NCI-H446 (cell line): ENCODE data around the gene ANXA4.

ENCODE experiments used
- DNase-seq, 2 experiments: peaks; one replicate each; lab custom pipeline; 2025; lab: John Stamatoyannopoulos, UW

ANXA4 gene

DNA sequence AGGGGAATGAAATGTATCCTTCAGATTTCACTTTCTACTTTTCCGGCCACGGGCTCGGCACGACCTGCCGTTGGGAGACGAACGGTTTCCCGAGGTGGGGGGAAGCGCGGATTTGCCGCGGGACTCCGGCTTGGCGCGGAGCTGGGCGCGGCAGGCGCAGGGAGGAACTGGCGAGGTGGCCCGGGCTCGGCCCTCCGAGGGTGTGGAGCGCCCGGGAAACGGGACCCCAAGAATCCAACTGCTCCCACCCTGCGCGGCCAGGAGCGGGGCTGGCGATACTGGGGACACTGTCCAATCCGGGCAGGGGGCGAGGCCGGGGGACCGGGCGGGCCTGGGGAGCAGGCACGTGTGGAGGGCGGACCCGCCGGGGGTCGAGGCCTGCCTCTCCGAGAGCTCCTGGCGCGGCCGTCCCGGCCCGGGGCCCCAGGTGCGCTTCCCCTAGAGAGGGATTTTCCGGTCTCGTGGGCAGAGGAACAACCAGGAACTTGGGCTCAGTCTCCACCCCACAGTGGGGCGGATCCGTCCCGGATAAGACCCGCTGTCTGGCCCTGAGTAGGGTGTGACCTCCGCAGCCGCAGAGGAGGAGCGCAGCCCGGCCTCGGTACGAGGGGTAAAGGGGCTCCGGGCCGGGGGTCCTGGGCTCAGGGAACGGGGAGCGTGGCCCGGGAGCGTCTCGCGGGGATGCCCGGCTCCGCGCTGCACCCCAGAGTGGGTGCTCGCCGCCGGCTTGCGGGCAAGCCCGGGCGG lies at the start of gene ANXA4:
Gene ANXA4, plus strand, starts transcription at position 560 of the 747 bp plus-strand sequence. CDS start 39,432 bp downstream, outside the sequence.
- DNase-seq, result peak in 1 of 2 experiments; percentile 40

DNA sequence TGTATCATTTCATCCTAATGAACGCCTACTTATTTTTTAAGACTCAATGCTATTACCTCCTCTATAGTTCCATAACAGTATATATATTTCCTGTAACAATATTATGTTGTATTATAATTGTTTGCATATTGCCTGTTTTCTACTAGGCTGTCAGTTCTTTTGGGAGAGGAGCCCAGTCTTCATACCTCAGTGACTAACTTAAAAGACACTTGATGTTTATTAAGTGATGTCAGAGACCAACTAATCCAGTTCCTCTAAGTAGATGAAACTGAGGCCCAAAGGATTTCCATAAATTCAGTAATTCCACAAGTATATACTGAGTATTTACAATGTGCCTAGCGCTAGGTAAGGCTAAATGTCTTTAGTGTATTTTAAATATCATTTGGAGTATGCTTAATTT lies 49.5 kb upstream of the ANXA4 start:
- no peak for DNase-seq

- DNase-seq, result no peak
These were observed 48.7 kb upstream of the ANXA4 start for GRCh38 chr2:69693059-69693774.

DNA sequence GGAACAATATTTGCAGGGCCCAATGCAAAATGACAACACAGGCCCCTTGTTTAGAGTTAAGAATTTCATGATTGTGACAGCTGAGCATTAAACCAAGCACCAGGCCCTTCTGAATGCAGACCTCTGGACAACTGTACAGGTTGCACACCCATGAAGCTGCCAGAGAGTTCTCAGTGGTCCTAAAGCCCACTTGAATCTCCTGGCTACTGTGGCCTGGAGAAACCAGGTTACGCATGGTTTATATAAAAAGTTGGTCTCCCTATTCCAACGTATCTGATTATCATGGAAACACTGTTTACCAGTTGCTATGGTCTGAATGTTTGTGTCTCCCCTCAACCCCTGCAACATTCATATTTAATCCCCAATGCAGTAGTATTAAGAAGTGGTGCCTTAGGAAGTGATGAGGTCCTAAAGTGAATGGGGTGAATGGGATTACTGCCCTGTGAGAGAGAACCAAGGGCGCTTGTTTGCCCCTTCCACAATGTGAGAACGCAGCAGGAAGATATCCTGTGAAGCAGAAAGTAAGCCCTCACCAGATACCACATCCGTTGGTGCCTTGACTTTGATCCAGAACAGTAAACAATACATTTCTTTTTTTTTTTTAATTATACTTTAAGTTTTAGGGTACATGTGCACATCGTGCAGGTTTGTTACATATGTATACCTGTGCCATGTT lies 48.0 kb upstream of the ANXA4 start:
- no peak for DNase-seq

GRCh38 chr2:69694894-69695849 lies 46.8 kb upstream of the ANXA4 start:
- DNase-seq, result no peak

- no peak for DNase-seq
These were observed 46.1 kb upstream of the ANXA4 start for GRCh38 chr2:69695850-69696216.

DNA sequence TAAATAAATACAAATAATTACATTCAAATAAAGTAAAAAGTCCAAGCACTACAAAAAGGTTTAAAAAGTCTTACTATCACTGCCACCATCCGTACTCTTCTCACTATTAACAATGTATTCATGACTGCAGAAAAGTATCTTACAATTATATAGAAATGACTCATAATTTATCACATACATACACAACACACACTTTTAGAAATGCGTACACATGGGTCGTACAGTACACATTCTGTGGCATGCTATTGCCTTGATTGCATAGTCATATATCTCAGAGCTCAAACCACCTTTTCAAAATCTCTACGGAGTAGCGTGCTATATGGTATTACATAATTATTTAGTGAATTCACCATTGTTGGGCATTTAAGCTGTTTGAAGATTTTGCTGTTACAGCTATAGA lies 41.6 kb upstream of the ANXA4 start:
- no peak for DNase-seq

DNA sequence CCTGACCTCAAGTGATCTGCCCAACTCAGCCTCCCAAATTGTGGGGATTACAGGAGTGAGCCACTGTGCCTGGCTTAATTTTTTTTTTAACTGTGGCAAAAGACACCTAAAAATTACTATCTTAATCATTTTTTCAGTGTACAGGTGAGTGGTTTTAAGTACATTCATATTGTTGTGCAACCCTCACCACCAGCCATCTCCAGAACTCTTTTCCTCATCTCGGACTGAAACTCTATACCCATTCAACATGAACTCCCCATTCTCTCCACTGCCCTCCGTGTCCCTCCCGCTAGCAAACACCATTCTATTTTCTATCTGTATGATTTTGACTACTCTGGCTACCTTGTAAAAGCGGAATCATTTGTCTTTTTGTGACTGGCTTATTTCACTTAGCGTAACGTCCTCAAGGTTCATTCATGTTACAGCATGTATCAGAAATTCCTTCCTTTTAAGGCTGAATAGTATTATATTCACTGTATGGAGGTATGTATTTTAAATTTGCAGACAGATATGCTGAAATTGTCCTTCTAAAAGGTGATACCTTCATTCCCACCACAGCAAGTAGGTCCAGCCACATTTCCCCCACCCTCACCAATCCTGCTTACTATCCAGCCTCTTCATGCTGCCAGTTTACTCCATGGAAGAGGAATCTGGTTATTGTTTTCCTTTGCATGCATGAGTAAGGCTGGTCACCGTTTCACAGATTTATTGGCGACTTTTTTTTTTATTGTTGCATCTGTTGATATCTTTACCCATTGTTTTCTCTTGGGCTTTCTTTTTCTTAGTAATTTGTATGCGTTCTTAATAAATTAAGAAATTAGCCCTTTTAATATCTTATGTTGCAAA lies 40.6 kb upstream of the ANXA4 start:
- DNase-seq, result no peak

DNA sequence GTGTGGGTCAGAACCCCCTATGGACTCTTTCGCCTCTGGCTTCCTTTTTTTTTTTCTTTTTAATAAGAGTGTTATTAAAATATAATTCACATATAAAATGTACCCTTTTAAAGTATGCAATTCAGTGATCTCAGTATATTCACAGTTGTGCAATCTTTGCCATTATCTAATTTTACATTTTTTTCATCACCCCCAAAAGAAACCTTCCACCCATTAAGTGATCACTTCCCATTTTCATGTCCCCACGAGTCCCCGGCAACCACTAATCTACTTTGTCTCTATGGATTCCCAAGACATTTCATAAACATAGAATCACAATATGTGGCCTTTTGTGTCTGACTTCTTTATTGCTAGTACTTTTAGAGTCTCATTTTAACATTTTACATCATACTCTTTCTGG lies 38.7 kb upstream of the ANXA4 start:
- DNase-seq, result no peak

DNA sequence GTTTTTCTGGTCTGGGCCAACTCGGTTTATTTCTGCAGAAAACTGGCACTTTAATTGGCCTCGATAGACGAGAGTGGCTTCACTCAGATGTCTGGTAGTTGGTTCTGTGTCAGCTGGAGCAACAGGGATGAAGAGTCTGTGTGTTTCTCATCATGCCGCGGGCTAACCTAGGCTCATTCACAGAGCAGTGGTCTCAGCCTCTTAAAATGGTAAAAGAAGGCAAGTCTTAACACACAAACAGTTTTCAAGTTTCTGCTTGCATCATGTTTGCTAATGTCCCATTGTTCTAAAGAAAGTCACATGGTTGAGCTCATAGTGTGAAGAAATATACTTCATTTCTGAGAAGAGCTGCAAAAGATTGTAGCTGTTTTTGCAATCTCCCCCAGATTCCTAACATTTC lies 37.5 kb upstream of the ANXA4 start:
- DNase-seq, result no peak

- no peak for DNase-seq
These were observed 32.6 kb upstream of the ANXA4 start for GRCh38 chr2:69709290-69709689.

DNA sequence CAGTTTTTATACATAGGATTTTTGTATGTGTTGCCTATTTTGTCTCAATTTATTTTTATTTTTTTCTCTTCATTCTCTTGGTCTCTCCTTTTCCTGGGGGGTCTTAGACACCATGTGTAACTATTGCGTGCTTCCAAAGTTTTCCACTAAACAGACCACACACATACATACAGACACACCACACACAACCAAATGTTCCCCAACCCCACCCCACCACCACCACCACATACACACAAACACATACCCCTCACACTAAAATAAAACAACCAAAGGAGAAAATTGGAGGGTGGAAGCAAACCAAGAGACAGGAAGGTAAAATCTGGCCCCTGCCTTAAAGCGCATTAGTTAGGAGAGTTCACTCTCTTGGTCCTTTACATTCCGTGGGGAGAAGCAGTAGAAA lies 30.0 kb upstream of the ANXA4 start:
- no peak for DNase-seq

- no peak for DNase-seq
These were observed 27.9 kb upstream of the ANXA4 start for GRCh38 chr2:69714024-69714423.

- peak; percentile 50 to 78 for DNase-seq
These were observed 27.3 kb upstream of the ANXA4 start for GRCh38 chr2:69714539-69715220.

DNA sequence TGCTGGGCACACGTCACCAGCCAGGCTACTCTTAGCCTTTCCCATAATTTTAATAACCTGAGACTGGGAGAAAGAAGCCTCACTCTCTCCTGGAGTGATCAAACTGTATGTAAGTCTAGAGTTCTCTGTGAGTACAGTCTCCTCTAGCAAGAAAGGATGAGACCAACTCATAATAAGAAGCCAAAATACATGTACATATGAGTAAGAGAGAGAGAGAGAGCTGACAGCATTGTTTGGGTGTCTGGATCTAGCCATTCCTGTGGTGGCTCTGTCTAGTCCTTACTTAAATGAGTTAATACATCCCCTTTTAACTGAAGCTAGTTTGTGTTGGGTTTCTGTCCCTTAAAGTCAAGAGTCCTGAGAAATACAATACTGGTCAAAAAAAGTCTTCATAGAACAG lies 26.0 kb upstream of the ANXA4 start:
- DNase-seq, result no peak

- peak in 1 of 2 experiments; percentile 14 for DNase-seq
These were observed 25.3 kb upstream of the ANXA4 start for GRCh38 chr2:69716555-69717120.

DNA sequence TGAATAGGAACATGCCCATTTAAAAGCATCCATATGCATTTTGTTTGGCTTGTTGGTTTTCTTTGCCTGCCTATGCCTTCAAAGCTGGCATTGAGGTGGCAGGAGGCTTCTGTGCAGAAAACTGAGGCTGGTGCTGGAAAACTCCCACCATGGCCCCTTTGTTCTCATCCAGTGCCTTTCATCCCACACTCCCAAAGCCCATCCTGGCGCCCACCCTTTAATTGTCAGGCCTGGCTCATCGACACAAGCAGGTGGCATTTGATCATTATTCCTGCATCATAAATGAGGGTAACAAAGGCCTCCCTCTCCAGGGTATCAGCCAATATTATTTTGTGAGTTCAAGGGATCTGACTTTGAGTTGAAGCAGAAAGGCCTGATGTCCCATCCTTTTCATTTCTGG lies 24.7 kb upstream of the ANXA4 start:
- DNase-seq, result no peak

- DNase-seq, result peak; percentile 57 to 77
These were observed 24.1 kb upstream of the ANXA4 start for GRCh38 chr2:69717861-69718273.

DNA sequence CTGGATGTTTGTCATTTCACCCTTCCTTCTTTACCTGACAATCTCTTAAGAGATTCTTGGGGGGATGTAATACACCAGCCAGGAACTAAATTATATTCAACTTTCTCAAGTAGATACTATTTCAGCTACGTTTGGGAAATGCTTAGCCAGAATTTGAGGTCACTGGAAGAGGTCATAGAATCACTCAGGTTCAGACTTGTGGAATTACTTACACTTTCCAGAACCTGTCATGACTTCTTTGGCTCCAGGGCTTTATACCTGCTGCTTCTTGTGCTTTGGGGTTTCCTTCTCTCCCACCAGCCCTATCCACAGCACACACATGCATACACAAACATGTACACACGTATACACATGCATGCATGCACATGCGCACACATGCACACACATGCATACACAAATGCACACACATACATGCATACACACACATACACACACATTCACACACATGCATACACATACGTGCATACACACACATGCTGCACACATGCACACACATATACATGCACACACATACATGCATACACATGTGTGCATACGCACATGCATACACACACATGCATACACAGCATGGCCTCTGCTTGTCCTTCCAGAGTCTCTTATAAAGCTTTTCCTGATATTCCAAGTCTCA lies 23.5 kb upstream of the ANXA4 start:
- DNase-seq, result no peak

GRCh38 chr2:69720404-69720803 lies 21.5 kb upstream of the ANXA4 start:
- DNase-seq, result no peak
